GM12878 (cell line): Measurements from ENCODE around the gene MYO1E.

Experiments
- POLR2A ChIP-seq: IDR thresholded peaks from 2 replicates; pipeline ENCODE4 v1.6.1; 2011; ENCODE audit warnings: low read depth, mild to moderate bottlenecking, low read length
- SREBF2 ChIP-seq: IDR thresholded peaks from 2 replicates; pipeline ENCODE4 v1.6.1; 2012; ENCODE audit warnings: mild to moderate bottlenecking, low read length
- TF ChIP-seq, protein P1 (sequence below), 3 experiments: IDR thresholded peaks in 2 of 3; conservative IDR thresholded peaks in 1 of 3; 2 replicates each; pipeline ENCODE4 v1.5.1; 2011; ENCODE audit warnings: low read depth in 3 of 3, low read length in 3 of 3, mild to moderate bottlenecking in 3 of 3, control low read depth in 2 of 3, moderate library complexity in 2 of 3, inconsistent platforms in 1 of 3, mixed read lengths in 1 of 3; ENCODE audit not compliant: control insufficient read depth in 2 of 3, insufficient read depth in 1 of 3; ENCODE audit errors: extremely low read depth in 1 of 3

DNA sequence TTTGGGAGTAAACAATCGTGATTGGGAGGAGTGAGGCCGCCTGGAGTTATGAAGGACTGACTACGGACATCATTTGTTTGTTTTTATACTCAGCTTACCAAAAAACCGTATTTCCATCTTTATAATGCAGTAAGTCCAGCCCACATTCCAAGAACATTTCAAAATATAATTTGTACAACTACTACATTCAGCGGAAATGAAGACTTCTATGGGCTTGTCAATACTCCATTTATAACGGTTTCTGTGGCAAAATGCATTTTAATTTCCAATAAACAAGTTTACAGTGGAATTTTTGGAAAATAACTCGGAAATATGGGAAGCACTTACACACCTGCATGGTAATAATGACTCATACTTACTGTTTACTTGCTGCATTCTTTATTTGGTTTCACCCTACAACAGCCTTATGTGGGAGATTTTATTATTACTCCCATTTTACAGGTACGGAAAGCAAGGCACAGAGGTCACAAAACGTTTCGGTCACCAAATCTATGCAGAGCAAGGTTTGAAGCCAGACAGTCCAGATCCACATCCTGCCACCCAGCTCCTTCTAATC is 103.7 kb downstream of the MYO1E start:
- TF ChIP-seq, protein P1, sequence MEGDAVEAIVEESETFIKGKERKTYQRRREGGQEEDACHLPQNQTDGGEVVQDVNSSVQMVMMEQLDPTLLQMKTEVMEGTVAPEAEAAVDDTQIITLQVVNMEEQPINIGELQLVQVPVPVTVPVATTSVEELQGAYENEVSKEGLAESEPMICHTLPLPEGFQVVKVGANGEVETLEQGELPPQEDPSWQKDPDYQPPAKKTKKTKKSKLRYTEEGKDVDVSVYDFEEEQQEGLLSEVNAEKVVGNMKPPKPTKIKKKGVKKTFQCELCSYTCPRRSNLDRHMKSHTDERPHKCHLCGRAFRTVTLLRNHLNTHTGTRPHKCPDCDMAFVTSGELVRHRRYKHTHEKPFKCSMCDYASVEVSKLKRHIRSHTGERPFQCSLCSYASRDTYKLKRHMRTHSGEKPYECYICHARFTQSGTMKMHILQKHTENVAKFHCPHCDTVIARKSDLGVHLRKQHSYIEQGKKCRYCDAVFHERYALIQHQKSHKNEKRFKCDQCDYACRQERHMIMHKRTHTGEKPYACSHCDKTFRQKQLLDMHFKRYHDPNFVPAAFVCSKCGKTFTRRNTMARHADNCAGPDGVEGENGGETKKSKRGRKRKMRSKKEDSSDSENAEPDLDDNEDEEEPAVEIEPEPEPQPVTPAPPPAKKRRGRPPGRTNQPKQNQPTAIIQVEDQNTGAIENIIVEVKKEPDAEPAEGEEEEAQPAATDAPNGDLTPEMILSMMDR (IDR thresholded peaks at IDR 0.05 in 2 of 3, conservative IDR thresholded peaks at IDR 0.05 in 1 of 3; ENCODE audit: control insufficient read depth in 2 of 3, extremely low read depth in 1 of 3, insufficient read depth in 1 of 3, low read depth in 3 of 3, low read length in 3 of 3) = no peak
- TF ChIP-seq SREBF2 (no peak), POLR2A (no peak)
